Left ventricle myocardium inferior (tissue), 1 donor: ENCODE data around the gene SNAPC2. TPM values are rescaled to one million over a fixed set of nuclear protein-coding genes. Genes with fewer than 3 reads are reported as not detected.

Experiments
- DNase-seq: peaks from one replicate; pipeline ENCODE4 v3.0.0-alpha.2; 2020
- H3K27ac ChIP-seq: fragments of 200-600 bp; replicated peaks from 2 replicates; pipeline ENCODE4 v1.8.0; 2021
- H3K27me3 ChIP-seq: fragments of 200-600 bp; 2 replicates; pipeline ENCODE4 v1.8.0; 2021; ENCODE audit warnings: low read depth
- H3K36me3 ChIP-seq: fragments of 200-600 bp; 2 replicates; pipeline ENCODE4 v1.8.0; 2021
- H3K4me1 ChIP-seq: fragments of 200-600 bp; 2 replicates; pipeline ENCODE4 v1.8.0; 2021
- H3K4me3 ChIP-seq: fragments of 200-600 bp; 2 replicates; pipeline ENCODE4 v1.8.0; 2021; ENCODE audit warnings: mild to moderate bottlenecking, moderate library complexity
- H3K9me3 ChIP-seq: fragments of 200-600 bp; replicated peaks from 2 replicates; pipeline ENCODE4 v1.8.0; 2021
- CTCF ChIP-seq: fragments of 200-600 bp; IDR thresholded peaks from 2 replicates; pipeline ENCODE4 v1.8.0; 2021; ENCODE audit warnings: antibody characterized with exemption, mild to moderate bottlenecking, borderline replicate concordance
- intact Hi-C: fragments of 100-400 bp; cut with micrococcal nuclease; formaldehyde crosslinking; loops from one replicate; pipeline ENCODE4 v1.11.0; 2022
- total RNA-seq: library from RNA; stranded (reverse); fragmentation: NEBNext Ultra II Directional; extraction: Animal tissue kit (Norgen Biotek cat#: 25700); gene quantifications from one replicate; pipeline ENCODE4 v1.2.1, GENCODE V29; 2021
- donor health status: DM: no; HTN: yes; CAD: no; lungs with severe emphysema.

The SNAPC2 gene
- total RNA-seq, 1 donor from 2014 or later, result 9.8 TPM

- peak; percentile 99 for DNase-seq
- Histone ChIP-seq H3K36me3 (peaks cover 23% of the 10 kb centered on the region), H3K27ac (peak within 1 kb of the TSS; percentile 95), H3K4me1 (peaks cover 32% of the 10 kb centered on the region), H3K27me3 (no peaks in the 10 kb centered on the region), H3K4me3 (peak within 1 kb of the TSS; percentile 75), H3K9me3 (no peaks in the 10 kb centered on the region)
- intact Hi-C loops, result no loop called here
- TF ChIP-seq CTCF, result no peak
These were observed 23.5 kb downstream of the SNAPC2 start, which contains the start of gene TIMM44 for GRCh38 chr19:7943444-7944176. Gene TIMM44, minus strand, starts transcription at chr19:7943666. Its CDS starts 15 bp downstream, at chr19:7943651.

GRCh38 chr19:7944177-7944761, 24.1 kb downstream of the SNAPC2 start:
- Histone ChIP-seq H3K27me3 (no peaks in the 10 kb centered on the region), H3K36me3 (peaks cover 16% of the 10 kb centered on the region), H3K4me3 (peak overlapping the region; percentile 75), H3K4me1 (peaks cover 27% of the 10 kb centered on the region), H3K27ac (peak overlapping the region; percentile 95), H3K9me3 (no peaks in the 10 kb centered on the region)
- peak; percentile 86 for DNase-seq
- peak; percentile 90 for TF ChIP-seq CTCF
- intact Hi-C loops, result no loop called here

GRCh38 chr19:7947939-7948338, 27.8 kb downstream of the SNAPC2 start:
- DNase-seq, result no peak
- intact Hi-C loops, result no loop called here
- TF ChIP-seq CTCF, result no peak
- peaks cover 28% of the 10 kb centered on the region for H3K4me1 ChIP-seq
- H3K9me3 ChIP-seq, result no peaks in the 10 kb centered on the region
- no peak overlapping the region for H3K27ac ChIP-seq
- no peaks in the 10 kb centered on the region for H3K27me3 ChIP-seq
- no peak overlapping the region for H3K4me3 ChIP-seq
- no peaks in the 10 kb centered on the region for H3K36me3 ChIP-seq

- Histone ChIP-seq H3K27me3 (no peaks in the 10 kb centered on the region), H3K9me3 (no peaks in the 10 kb centered on the region), H3K4me1 (peaks cover 19% of the 10 kb centered on the region), H3K36me3 (peaks cover 4% of the 10 kb centered on the region), H3K4me3 (no peak overlapping the region), H3K27ac (no peak overlapping the region)
- TF ChIP-seq CTCF, result no peak
- intact Hi-C loops, result no loop called here
- DNase-seq, result no peak
These were observed 32.9 kb downstream of the SNAPC2 start for GRCh38 chr19:7953060-7953459.

- Histone ChIP-seq H3K4me1 (peaks cover 19% of the 10 kb centered on the region), H3K4me3 (no peak overlapping the region), H3K27ac (no peak overlapping the region), H3K36me3 (peaks cover 4% of the 10 kb centered on the region), H3K27me3 (no peaks in the 10 kb centered on the region), H3K9me3 (no peaks in the 10 kb centered on the region)
- intact Hi-C loops, result no loop called here
- no peak for TF ChIP-seq CTCF
- no peak for DNase-seq
These were observed 33.4 kb downstream of the SNAPC2 start for GRCh38 chr19:7953576-7953975.
